Measurements from ENCODE around the gene DAPK1.

GRCh38 chr9:87548159-87548558 is 50.5 kb downstream of the DAPK1 start:
- TF ChIP-seq, protein P1, sequence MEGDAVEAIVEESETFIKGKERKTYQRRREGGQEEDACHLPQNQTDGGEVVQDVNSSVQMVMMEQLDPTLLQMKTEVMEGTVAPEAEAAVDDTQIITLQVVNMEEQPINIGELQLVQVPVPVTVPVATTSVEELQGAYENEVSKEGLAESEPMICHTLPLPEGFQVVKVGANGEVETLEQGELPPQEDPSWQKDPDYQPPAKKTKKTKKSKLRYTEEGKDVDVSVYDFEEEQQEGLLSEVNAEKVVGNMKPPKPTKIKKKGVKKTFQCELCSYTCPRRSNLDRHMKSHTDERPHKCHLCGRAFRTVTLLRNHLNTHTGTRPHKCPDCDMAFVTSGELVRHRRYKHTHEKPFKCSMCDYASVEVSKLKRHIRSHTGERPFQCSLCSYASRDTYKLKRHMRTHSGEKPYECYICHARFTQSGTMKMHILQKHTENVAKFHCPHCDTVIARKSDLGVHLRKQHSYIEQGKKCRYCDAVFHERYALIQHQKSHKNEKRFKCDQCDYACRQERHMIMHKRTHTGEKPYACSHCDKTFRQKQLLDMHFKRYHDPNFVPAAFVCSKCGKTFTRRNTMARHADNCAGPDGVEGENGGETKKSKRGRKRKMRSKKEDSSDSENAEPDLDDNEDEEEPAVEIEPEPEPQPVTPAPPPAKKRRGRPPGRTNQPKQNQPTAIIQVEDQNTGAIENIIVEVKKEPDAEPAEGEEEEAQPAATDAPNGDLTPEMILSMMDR (IDR thresholded peaks at IDR 0.05; ENCODE audit: insufficient read depth, low read depth, low read length): no peak
- TF ChIP-seq EZH2 (IDR thresholded peaks at IDR 0.05; ENCODE audit: insufficient read depth, low read length): no peak
